NCI-H82 (cell line): ENCODE measurements around the gene NPHP1.
"Not testable (repeated sequence)": the region's sequence is repeated elsewhere in the genome, so short reads cannot be mapped to it uniquely, and the experiment has no call there.

Source experiments
- DNase-seq: peaks from one replicate; lab custom pipeline; 2025; lab: John Stamatoyannopoulos, UW

Gene NPHP1

DNA sequence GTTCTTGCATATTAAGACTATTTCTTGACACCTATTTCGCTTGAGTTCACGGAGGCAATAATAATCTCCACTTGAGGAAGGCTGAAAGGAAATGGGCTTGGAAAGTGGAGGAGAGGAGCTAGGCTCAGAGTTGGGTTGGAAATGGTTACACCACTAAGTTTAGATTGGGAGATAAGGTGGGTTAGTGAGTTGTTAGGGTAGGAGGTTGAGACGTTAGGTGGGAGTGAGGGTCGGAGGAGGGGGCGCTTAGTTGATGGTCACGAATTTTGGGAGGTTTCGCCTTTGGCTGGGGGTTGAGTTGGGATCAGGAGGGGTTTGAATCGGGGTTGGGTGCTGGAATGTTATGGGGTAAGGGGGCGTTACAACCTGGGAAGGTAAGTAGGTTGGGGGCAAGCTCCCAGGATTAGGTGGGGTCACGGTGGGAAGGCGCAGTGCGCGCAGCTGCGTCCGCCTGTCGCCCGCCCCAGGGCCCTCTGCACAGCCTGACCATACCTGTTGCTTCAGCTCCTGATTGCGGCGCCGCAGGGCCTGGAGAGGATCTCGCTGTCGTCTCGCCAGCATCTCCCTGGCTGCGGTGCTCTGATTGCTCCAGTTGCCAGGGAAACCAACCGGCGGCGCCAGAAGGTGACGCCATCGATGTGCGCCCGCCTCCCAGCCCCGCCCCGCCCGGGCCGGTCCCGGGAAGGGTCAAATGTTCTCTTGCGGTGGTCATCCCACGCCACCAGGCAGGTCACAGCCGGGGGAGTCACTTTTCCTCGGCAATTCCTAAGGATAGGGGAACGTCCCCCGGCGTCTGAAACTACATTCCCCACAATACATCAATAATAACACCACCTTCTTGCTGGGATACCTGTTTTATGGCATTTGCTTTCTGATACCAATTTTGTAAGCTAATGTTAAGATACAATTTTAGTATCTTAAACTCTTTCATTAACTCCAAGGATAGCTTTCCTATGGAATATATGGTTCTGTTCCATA, at the start of gene NPHP1:
Gene NPHP1, minus strand, starts transcription at position 606 of the 978 bp plus-strand sequence. Its CDS starts 45 bp downstream, at position 561.
- peak; percentile 87 for DNase-seq

DNA sequence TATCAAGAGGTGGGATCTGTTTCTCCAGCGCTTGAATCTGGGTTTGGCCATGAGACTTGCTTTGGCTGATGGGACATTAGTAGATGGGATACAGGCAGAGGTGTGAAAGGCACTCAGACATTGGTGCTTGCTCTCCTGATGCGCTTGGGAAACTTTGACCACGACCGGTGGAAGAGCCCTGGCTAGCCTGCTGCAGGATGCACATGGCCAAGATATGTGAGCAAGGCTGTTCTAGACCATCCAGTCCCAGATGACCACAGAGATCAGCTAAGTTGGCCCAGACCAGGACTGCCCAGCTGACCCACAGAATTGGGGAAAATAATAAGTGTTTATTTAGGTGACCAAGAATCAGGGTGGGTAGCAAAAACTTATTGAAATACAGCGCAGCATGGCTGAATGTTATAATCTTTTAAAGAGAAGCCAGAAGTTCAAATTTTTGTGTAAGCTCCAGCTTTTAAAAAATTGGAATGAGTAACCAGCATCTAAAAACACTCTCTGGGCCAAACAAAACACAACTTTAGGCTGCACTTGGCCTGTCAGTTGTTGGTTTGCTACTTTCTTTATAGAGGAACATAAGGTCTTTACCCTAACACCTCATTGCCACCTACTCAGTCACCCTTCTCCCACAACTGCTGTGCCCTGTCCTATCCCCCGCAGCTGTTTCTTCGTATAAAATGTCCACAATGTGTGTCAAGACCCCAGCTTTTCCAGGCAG, 43.4 kb upstream of the NPHP1 start:
- not testable (repeated sequence) for DNase-seq

DNA sequence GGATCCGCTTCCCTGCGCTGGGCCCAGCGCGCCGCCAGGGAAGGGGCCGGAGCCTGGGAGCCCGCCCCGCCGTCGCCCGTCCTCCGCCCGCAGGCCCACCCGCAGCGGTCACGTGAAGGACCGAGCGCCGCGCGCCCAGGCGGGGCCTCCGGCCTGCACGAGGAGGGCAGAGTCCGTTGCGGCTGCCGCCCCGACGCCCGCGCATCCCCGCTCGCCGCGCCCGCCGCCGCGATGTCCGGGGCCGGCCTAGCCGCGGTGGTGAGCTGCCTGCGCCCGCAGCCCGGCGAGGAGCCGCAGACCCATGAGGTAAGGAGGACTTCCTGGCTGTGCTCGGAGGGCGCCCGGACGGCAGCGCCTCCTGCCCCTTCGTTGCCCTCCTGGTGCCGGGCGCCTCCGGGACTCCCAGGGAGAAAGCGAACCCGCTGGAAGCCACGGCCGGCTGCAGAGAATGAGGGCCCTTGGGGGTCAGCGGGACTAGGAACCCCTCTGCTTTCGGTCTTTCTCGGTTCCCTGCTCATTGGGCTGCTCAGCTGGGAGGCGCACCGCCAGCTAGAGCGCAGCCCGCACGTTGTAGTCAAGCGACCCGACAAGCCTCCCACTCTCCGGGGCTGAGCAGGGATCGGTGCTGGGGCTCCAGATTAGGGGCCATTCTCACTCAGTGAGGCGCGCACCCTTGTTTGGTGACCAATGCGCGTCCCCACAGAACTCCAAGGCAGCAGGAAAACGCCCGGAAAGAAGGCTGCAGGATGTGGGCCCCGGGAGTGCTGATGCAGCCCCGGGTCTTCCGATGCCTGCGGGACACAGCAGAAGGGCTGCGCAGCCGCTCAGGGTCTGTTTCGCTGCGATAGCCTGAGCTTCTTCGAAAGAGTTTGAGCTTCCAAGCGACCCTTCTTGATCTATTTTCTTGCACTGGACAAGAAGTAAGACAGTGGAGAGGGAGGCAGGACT, 40.9 kb upstream of the NPHP1 start:
- DNase-seq = not testable (repeated sequence)

DNA sequence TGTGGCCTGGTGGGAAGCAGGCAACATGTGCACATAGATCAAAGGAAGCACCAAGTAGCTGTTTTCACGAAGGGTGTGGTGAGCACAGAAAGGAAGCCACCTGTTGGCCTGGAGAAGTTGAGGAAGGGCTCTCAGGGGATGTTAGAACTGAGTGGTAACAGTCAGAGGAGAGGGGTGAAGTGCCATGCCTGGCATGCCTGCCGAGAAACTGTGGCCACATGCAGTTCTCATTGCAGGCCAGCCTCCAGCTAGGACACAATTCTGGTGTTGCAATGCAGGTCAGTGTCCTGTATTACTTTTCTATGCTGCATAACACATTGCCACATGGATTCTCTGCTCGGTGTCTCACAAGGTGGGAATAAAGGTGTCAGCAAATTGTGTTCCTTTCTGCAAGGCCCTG, 38.5 kb upstream of the NPHP1 start:
- not testable (repeated sequence) for DNase-seq

DNA sequence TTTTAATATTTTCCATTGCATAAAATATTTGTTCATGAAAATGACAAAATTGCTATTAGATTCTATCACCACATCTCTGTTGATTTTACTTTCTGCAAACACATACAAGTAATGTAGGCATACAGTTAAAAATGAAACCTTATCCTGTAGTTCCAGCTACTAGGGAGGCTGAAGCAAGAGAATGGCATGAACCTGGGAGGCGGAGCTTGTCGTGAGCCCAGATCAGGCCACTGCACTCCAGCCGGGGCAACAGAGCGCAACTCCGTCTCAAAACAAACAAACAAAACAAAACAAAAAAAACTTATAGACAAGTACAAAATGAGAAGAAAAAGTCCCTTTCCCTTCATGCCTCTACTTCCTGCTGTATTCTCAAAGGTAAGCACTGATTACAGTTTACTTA, 29.7 kb upstream of the NPHP1 start:
- not testable (repeated sequence) for DNase-seq

DNA sequence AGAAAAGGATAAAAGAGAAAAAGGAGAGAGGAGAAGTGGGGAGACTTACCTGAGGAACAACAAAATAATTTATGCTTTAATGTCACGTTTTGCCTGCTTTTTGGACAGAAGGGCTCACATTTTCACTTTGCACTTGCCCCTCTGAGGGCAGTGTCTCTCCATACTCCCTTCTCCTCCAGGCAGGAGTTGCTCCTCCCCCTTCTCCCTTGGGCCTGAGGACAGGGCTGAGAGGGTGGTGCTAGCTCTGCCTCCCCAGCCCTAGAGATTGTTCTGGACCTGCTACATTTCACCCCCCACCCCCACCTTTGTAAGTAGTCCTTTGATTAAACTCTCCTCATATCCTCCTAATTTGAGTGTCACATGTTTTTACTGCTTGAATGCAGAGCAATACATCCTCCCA, 25.1 kb upstream of the NPHP1 start:
- not testable (repeated sequence) for DNase-seq

DNA sequence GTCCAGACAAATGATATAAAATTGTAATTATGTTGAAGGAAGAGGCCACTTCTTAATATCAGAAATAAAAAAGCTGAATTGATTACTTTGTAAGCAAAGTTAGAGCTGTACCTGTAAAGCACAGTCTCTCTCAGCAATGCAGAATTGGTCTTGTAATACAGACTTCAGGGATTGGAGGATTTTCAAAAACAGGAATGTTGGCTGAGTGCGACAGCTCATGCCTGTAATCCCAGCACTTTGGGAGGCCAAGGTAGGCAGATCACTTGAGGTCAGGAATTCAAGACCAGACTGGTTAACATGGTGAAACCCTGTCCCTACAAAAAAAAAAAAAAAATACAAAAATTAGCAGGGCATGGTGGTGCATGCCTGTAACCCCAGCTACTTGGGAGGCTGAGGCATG, 17.8 kb upstream of the NPHP1 start:
- not testable (repeated sequence) for DNase-seq

DNA sequence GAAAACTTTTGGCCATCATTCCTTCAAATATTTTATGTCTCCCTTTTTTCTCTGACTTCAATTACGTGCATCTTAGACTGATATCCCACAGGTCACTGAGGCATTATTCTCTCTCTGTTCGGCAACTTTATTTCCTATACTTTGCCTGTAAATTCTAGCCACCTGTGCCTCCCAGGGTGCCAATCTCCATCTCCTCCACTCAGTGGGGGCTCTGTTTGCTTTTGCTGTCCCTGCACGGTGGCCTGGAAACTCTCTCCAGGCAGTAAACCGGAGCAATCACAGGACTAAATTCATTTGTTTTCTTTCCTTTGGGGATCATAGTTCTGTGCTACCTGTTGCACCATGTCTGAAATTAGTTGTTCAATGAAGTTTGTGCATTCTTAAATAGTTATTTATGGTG, 17.1 kb upstream of the NPHP1 start:
- DNase-seq = no peak

DNA sequence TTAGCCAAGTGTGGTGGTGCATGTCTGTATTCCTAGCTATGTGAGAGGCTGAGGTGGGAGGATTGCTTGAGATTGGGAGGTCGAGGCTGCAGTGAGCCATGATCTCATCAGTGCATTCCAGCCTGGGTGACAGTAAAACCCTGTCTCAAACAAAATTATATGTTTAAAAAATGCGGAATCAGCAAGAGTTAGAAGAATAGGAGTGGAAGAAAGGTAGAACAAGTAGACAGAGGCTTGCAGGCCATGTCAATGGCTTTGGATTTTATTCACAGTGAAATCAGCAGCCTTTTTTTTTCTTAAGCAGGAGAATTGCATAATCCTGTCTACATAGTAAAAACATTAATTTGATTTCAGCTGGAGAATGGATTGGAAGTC, 15.4 kb upstream of the NPHP1 start:
- no peak for DNase-seq

DNA sequence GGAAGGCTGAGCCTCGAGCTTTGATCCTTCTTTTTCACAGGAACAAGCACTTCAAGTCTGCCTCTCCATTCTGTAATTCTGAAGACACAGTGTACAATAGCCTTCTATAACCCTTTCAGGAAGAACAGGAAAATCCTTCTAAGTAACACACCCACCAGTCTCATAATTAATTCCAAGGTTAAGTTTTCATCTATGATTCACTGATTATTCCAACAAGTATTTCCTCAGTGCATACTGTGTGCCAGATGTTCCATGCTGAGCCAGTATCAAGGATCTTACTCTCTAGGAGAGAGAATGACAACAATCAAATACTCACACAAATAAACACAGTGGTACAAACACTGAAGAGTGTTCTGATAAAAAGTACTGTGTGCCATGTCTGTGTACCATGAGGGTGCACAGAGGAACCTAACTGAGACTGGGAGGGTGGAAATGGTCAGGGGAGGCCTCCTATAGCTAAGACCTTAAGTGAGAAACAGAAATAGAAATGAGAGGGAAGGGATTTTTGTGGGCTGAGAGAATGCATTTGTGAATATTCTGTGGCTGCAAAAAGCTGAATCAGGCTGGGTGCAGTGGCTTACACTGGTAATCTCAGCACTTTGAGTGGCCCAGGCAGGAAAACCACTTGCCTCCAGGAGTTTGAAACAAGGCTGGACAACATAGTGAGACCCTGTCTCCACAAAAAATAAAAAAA, 14.8 kb upstream of the NPHP1 start:
- no peak for DNase-seq

DNA sequence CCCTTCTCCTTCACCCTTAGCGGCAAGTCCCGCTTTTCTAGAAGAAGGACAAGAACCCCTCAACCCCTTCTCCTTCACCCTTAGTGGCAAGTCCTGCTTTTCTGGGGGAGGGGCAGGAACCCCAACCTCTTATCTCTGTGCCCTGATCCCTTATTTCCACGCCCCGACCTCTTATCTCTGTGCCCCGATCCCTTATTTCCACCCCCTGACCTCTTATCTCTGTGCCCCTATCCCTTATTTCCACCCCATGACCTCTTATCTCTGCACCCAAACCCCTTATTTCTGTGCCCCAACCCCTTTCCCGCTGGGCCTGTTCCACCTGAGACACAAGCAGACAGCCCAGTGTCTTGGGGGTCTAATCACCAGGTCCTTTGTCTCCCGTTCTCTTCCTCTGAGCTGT, 14.1 kb upstream of the NPHP1 start:
- not testable (repeated sequence) for DNase-seq

DNA sequence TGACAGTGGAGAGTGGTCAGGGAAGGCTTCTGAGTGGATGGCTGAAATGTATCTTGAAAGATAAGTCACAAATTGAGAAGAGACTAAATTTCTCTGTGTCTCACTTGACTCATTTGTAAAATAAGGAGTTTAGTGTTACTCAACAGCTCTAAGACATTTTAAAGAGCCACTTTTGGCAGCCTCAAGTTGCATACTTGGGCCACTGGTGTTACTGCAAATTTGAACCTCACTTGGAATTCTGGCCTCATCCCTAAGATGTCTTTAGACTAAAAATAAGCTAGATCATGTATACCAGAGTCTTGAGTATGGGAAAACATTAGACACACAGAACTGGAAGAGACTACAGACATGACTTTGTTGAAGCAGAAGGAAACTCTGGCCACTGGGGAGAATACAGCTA, 12.0 kb upstream of the NPHP1 start:
- DNase-seq = no peak

DNA sequence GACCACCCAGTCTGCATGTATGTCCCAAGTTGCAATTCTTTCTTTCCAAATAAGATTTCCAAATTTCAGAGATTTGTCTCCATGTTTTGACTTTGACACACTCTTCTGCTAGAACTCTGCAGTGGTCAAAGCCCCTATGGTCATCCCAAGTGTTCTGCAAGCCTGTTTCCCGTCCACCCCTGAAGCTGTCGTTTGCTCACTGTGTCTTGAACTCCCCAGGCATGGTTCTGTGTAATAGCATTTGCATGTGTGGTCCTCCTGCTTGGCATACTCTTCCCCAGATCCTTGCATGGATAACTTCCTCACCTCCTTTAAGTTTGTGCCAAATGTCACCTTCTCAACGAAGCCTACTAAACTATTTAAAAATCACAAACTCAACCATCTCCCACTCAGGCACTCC, 11.4 kb upstream of the NPHP1 start:
- DNase-seq = no peak

DNA sequence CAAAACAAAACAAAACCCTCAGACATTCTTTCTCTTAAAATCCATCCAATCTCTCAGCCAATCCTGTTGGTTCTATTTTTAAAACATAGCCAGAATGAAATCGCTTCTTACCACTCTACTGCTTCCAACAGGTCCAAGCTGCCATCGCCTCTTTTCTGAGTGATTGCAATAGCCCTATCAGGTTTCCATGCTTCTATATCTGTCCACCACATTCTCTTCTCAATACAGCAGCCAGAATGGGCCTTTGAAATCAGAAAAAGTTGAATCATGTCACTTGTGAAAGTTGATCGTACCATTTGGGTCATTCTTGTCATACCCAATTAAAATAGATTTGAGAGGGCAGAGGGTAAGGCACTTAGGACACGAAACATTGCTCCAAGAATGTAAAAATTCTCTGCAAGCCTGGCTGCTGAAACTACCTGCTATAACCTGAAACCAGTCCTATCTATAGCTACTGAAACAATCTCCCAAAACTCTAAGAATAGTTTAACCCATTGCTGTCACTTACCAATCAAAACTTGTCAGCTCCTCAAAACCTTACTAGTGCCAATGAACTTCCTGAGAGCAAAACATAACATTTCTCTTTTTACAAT, 10.8 kb upstream of the NPHP1 start:
- no peak for DNase-seq

DNA sequence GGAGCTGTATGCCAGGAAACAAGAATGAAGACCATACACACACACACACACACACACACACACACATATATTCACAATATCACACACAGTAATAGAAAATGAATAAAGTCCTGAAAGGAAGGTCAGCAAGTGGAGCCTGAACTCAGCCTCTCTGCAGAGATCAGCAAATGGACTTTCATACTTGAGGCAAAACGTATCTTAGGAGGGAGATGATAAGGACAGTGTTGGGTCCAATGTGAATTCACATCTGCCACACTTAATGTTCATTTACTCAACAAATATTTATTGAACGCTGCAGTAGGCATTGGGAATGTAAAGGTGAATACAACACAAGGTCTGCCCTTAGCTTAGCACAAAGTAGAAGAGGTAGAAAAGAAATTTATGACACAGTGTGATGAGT, 10.3 kb upstream of the NPHP1 start:
- no peak for DNase-seq

DNA sequence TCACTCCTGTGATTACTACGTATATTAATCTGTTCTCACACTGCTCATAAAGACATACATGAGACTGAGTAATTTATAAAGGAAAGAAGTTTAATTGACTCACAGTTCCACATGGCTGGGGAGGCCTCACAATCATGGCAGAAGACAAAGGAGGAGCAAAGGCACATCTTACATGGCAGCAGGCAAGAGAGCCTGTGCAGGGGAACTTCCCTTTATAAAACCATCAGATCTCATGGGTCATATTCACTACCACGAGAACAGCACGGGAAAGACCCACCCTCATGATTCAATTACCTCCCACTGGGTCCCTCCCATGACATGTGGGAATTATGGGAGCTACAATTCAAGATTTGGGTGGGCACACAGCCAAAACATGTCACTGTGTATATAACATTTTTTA, 8.7 kb upstream of the NPHP1 start:
- DNase-seq = not testable (repeated sequence)

DNA sequence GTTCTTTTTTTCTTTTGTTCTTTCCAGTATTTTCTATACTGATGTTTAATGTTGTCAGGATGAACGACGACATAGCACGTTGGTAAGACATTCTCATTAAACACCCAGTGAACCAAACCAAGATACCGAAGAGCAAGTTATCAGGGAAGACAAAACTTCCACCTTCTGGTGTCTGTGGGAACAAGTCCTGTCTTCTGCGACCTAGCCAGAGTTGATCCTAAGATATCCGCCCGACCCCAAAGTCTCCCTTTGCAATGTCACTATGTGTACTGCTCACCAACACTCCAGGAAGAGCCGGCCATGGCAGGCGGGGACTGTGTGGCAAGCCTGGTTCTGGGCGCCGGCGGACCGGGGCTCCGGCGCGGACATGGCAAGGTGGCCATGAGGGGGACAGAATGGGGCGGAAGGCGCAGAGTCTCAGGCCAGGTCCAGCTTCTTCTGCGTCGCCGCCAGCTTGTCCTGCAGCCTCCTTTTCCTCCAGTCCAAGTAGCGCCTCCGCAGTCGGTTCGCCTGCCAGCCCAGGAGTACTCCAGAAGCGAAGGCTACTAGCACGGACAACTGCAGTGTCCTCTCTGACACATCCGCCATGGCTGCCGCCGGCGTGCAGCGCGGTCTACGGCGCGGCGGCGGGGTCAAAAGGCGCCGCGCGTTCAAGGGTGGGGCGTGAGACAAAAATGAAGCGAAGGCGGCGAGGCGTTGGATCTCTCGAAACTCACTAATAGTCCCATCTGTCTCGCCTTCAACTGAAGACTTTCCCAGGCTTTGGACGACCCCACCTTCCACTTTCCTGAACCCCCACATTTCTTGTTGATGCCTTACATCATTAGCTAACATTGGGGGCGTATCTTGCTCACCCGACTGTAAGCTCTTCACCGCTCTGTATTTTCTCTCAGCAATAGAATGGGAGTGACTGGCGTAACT, 7.4 kb upstream of the NPHP1 start, which contains the start of gene MTLN:
Gene MTLN, minus strand, starts transcription at position 610 of the 921 bp plus-strand sequence. Its CDS starts 22 bp downstream, at position 588.
- DNase-seq = peak; percentile 75

DNA sequence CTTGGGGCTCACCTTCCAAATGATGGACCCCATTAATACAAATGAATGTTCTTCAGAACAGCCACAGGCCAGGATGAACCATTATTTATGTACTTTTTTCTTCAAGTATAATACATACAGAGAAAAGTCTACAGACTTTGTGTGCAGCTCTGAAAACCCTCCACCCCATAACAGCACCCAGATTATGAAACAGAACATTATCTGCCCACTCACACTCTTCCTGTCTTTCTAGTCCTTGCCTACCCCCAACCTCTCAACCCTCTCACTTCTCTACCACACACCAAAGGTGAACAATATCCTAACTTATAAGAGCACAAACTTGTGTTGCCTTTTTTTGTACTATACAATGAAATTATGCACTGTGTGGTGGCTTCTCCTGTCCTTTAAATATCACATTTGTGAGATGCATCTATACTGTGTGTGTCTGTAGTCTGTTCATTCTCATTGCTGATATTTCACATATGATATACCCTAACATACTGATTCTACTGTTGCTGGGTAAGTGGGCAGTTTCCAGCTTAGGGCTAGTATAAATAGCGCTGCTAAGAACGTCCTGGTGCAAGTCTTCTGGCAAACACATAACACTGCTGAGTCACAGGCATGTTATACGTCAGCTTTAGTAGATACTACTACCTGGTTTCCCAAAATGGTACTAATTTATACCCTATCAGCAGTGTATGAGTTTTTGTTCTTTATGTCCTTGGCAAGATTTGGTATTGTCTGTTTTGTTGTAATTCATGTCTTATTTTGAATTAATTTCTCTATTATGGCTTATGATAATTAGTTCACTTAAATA, 1.0 kb upstream of the NPHP1 start:
- no peak for DNase-seq

DNA sequence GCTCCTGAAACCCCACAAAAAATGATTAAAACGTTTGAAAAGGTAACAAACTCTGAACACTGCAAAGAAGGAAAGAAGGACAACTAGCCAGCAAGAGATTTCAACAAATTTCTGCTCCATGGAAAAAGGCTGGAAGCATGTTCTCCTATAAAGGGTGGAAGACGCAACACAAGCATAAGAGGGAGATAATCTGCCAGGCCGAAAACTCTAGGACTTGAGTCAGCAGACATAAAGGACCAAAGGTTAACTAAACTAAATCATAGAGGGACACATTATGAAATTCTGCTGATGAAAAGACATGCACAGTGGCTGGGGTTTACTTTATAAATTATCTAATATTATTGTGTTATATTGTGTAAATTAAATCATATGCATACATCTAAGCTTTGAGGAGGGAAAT, 6.8 kb downstream of the NPHP1 start:
- DNase-seq = peak; percentile 21
